HAP-1 (cell line): ENCODE results near the gene MRPL38.

Experiments
- DNase-seq, 2 experiments: peaks; one replicate each; pipeline ENCODE4 v3.0.0-alpha.2; 2016 to 2020; ENCODE audit warnings: low spot score in 2 of 2
- H3K27me3 ChIP-seq: fragments of 250-450 bp; sonication (Bioruptor Pico); 2 replicates; pipeline ENCODE4 v1.5.1; 2020; ENCODE audit warnings: low read depth, mild to moderate bottlenecking, moderate library complexity
- H3K36me3 ChIP-seq: fragments of 250-450 bp; sonication (Bioruptor Pico); replicated peaks from 2 replicates; pipeline ENCODE4 v1.5.1; 2020; ENCODE audit warnings: mild to moderate bottlenecking
- H3K4me1 ChIP-seq: fragments of 250-450 bp; sonication (Bioruptor Pico); 2 replicates; pipeline ENCODE4 v1.5.1; 2020; ENCODE audit warnings: mild to moderate bottlenecking
- H3K4me3 ChIP-seq: fragments of 250-450 bp; sonication (Bioruptor Pico); 2 replicates; pipeline ENCODE4 v1.5.1; 2020; ENCODE audit warnings: mild to moderate bottlenecking, moderate library complexity
- H3K9me3 ChIP-seq: fragments of 250-450 bp; sonication (Bioruptor Pico); 2 replicates; pipeline ENCODE4 v1.5.1; 2020; ENCODE audit warnings: mild to moderate bottlenecking, moderate library complexity
- in situ Hi-C: fragments of 300-500 bp; cut with MboI; formaldehyde crosslinking; loops from 3 replicates; pipeline ENCODE4 v1.14.3; 2020; ENCODE audit warnings: low sequenced_read_pairs, inconsistent platforms, mixed read lengths

MRPL38 gene

DNA sequence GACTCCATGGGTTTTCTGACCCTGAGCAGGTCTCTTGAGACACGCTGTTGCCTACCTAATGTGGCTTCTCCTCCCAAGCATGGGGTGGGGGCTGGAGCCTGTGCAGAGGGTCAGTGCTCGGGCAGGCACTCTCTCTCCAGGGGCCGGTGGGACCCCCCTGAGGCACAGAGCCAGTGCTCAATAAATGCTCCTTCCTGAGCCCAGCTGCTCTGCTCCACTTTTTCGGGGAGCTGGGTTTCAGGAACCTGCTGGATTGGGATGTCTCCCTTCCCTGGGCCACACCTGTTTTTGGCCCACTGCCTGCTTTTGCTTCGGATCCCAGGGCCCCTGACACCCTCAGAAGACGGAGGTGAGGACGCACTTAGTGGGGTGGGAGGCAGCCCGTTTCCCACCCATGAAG lies 6.6 kb downstream of the MRPL38 start:
- Histone ChIP-seq H3K36me3 (peaks cover 57% of the 10 kb centered on the region), H3K4me3 (no peak overlapping the region), H3K4me1 (peaks cover 3% of the 10 kb centered on the region; the same call in 1 of the 2 replicates), H3K9me3 (no peaks in the 10 kb centered on the region), H3K27me3 (no peaks in the 10 kb centered on the region)
- in situ Hi-C loops: no loop called here
- DNase-seq: no peak

- no peaks in the 10 kb centered on the region for H3K9me3 ChIP-seq
- H3K36me3 ChIP-seq: peaks cover 50% of the 10 kb centered on the region
- in situ Hi-C loops: no loop called here
- peaks cover 3% of the 10 kb centered on the region; the same call in 1 of the 2 replicates for H3K4me1 ChIP-seq
- H3K27me3 ChIP-seq: no peaks in the 10 kb centered on the region
- H3K4me3 ChIP-seq: peak overlapping the region; percentile 68
- no peak for DNase-seq
These were observed 7.3 kb downstream of the MRPL38 start for GRCh38 chr17:75897160-75898019.

GRCh38 chr17:75896415-75897159 lies 8.1 kb downstream of the MRPL38 start, which contains the start of gene TRIM65:
TSS of gene TRIM65 (minus strand) at chr17:75896951. CDS start at chr17:75896937, 14 bp downstream.
- Histone ChIP-seq H3K9me3 (no peaks in the 10 kb centered on the region), H3K4me1 (peaks cover 3% of the 10 kb centered on the region; the same call in 1 of the 2 replicates), H3K27me3 (no peaks in the 10 kb centered on the region), H3K4me3 (peak within 1 kb of the TSS; percentile 68), H3K36me3 (peaks cover 45% of the 10 kb centered on the region)
- peak; percentile 69 to 82 for DNase-seq
- in situ Hi-C loops: no loop called here

GRCh38 chr17:75895370-75896155 lies 9.1 kb downstream of the MRPL38 start:
- H3K4me1 ChIP-seq: peaks cover 3% of the 10 kb centered on the region; the same call in 1 of the 2 replicates
- peak in 1 of 2 experiments; percentile 71 for DNase-seq
- in situ Hi-C loops: no loop called here
- no peaks in the 10 kb centered on the region for H3K27me3 ChIP-seq
- no peaks in the 10 kb centered on the region for H3K9me3 ChIP-seq
- peaks cover 45% of the 10 kb centered on the region for H3K36me3 ChIP-seq
- H3K4me3 ChIP-seq: peak overlapping the region; percentile 68

GRCh38 chr17:75894049-75894733 lies 10.5 kb downstream of the MRPL38 start:
- H3K9me3 ChIP-seq: no peaks in the 10 kb centered on the region
- H3K4me1 ChIP-seq: peaks cover 3% of the 10 kb centered on the region; the same call in 1 of the 2 replicates
- H3K27me3 ChIP-seq: no peaks in the 10 kb centered on the region
- no peak for DNase-seq
- in situ Hi-C loops: no loop called here
- H3K36me3 ChIP-seq: peaks cover 40% of the 10 kb centered on the region
- H3K4me3 ChIP-seq: no peak overlapping the region

GRCh38 chr17:75893305-75894048 lies 11.2 kb downstream of the MRPL38 start:
- Histone ChIP-seq H3K9me3 (no peaks in the 10 kb centered on the region), H3K4me3 (no peak overlapping the region), H3K4me1 (peaks cover 3% of the 10 kb centered on the region; the same call in 1 of the 2 replicates), H3K36me3 (peaks cover 33% of the 10 kb centered on the region), H3K27me3 (no peaks in the 10 kb centered on the region)
- in situ Hi-C loops: no loop called here
- no peak for DNase-seq

GRCh38 chr17:75892556-75893224 lies 12.0 kb downstream of the MRPL38 start:
- Histone ChIP-seq H3K4me3 (no peak overlapping the region), H3K9me3 (no peaks in the 10 kb centered on the region), H3K27me3 (no peaks in the 10 kb centered on the region), H3K4me1 (peaks cover 3% of the 10 kb centered on the region; the same call in 1 of the 2 replicates), H3K36me3 (peaks cover 25% of the 10 kb centered on the region)
- no peak for DNase-seq
- in situ Hi-C loops: no loop called here

GRCh38 chr17:75891605-75892555 lies 12.8 kb downstream of the MRPL38 start:
- H3K27me3 ChIP-seq: no peaks in the 10 kb centered on the region
- H3K4me1 ChIP-seq: no peaks in the 10 kb centered on the region; the same call in 1 of the 2 replicates
- no peak overlapping the region for H3K4me3 ChIP-seq
- DNase-seq: no peak
- in situ Hi-C loops: no loop called here
- peaks cover 21% of the 10 kb centered on the region for H3K36me3 ChIP-seq
- H3K9me3 ChIP-seq: no peaks in the 10 kb centered on the region

GRCh38 chr17:75891022-75891604 lies 13.6 kb downstream of the MRPL38 start:
- no peaks in the 10 kb centered on the region for H3K27me3 ChIP-seq
- no peaks in the 10 kb centered on the region for H3K9me3 ChIP-seq
- in situ Hi-C loops: no loop called here
- no peak overlapping the region for H3K4me3 ChIP-seq
- no peaks in the 10 kb centered on the region; the same call in 1 of the 2 replicates for H3K4me1 ChIP-seq
- DNase-seq: no peak
- H3K36me3 ChIP-seq: peaks cover 21% of the 10 kb centered on the region

GRCh38 chr17:75889454-75889853 lies 15.2 kb downstream of the MRPL38 start:
- in situ Hi-C loops: no loop called here
- Histone ChIP-seq H3K36me3 (peaks cover 21% of the 10 kb centered on the region), H3K9me3 (no peaks in the 10 kb centered on the region), H3K4me1 (no peaks in the 10 kb centered on the region), H3K4me3 (no peak overlapping the region), H3K27me3 (no peaks in the 10 kb centered on the region)
- no peak for DNase-seq

- H3K4me1 ChIP-seq: no peaks in the 10 kb centered on the region
- H3K27me3 ChIP-seq: no peaks in the 10 kb centered on the region
- DNase-seq: no peak
- peaks cover 21% of the 10 kb centered on the region for H3K36me3 ChIP-seq
- in situ Hi-C loops: no loop called here
- no peaks in the 10 kb centered on the region for H3K9me3 ChIP-seq
- H3K4me3 ChIP-seq: no peak overlapping the region
These were observed 16.2 kb downstream of the MRPL38 start for GRCh38 chr17:75888484-75888883.
